HFF-Myc (cell line): ENCODE measurements around the gene FARP2.

Experiments
- DNase-seq: peaks from one replicate; pipeline ENCODE4 v3.0.0-alpha.2; 2011; ENCODE audit warnings: low read depth; ENCODE audit errors: extremely low read depth
- H3K4me3 ChIP-seq: replicated peaks from 2 replicates; pipeline ENCODE4 v1.5.1; 2011; ENCODE audit warnings: low read depth, mild to moderate bottlenecking, control low read depth, low read length
- CTCF ChIP-seq: IDR thresholded peaks from 2 replicates; pipeline ENCODE4 v1.5.1; 2012; ENCODE audit warnings: mild to moderate bottlenecking, low read depth, low read length, control low read depth; ENCODE audit errors: missing control alignments

The FARP2 gene

DNA sequence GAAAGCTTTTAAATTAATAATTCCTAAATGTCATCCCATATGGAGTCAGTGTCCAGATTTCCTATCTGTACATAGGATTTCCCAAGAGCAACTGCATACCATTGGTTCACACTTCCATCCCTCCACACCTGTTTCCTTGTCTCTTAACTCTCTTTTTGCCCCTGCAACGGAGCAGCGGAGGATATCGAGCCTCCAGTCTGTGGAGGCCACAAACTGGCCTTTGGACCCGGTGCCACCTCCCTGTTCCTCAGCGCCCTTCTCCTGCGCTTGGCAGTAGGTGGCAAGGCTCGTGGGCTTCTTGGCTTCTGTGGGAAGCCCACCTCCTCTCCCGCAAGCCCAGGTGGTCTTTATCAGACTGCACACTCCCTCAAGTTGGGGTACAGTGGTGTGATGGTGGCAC is 176.1 kb downstream of the FARP2 start:
- DNase-seq: no peak
- TF ChIP-seq CTCF: no peak
- H3K4me3 ChIP-seq: no peak overlapping the region

GRCh38 chr2:241532733-241533601 is 176.9 kb downstream of the FARP2 start:
- no peak overlapping the region for H3K4me3 ChIP-seq
- no peak for TF ChIP-seq CTCF

DNA sequence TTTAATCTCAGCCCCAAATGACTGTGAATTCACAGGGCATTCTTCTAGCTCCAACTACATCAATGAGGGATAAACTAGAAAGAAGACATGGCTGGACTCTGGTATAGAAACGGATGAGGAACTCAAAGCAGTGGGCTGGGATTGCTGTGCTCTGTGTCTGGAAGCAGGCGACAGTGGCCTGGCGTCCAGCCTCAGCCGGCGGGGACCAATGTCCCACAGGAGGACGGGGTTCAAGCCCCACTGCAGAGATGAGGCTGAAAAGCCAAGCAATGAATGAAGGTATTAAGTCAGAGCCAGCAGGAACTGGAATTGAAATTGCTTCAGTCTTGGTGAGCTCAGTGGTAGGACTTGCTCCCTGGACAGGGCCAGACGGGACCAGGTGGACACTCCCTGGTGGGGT is 178.2 kb downstream of the FARP2 start:
- DNase-seq: no peak
- no peak overlapping the region for H3K4me3 ChIP-seq
- TF ChIP-seq CTCF: no peak

More at GRCh38 chr2:241532733-241533601, 176.9 kb downstream of the FARP2 start:
- no peak for DNase-seq

DNA sequence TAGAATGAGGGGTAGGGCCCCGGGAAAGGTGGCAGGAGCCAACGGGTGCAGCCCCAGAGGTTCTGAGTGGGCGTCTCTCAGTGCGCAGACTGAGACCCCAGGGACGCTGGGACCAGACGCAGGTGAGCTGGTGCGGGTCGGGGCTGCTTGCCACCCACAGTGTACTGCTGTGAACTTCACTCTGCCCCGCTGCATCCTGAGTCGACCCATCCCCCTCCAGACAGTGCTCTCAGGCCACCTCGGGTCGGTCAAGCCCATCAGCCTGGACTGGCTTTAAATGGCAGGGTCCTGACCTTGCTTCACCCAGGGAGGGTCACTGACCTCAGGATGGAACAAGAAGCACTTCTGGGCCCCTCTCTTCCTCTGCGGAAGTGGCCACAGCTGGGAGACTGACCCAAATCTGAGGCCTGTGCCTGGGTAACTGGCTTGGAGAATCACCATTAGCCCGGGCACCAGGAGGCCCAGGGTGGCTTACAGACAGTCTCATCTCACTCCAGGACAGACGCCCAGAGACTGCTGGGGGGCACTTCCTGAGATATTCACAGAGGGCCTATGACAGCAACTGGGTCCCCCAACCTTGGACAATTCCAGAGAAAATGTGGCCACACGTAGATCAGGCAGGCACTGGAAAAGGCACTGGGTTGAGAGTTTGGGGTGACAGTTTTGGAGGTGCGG is 178.8 kb downstream of the FARP2 start:
- DNase-seq: no peak
- TF ChIP-seq CTCF: no peak
- no peak overlapping the region for H3K4me3 ChIP-seq

DNA sequence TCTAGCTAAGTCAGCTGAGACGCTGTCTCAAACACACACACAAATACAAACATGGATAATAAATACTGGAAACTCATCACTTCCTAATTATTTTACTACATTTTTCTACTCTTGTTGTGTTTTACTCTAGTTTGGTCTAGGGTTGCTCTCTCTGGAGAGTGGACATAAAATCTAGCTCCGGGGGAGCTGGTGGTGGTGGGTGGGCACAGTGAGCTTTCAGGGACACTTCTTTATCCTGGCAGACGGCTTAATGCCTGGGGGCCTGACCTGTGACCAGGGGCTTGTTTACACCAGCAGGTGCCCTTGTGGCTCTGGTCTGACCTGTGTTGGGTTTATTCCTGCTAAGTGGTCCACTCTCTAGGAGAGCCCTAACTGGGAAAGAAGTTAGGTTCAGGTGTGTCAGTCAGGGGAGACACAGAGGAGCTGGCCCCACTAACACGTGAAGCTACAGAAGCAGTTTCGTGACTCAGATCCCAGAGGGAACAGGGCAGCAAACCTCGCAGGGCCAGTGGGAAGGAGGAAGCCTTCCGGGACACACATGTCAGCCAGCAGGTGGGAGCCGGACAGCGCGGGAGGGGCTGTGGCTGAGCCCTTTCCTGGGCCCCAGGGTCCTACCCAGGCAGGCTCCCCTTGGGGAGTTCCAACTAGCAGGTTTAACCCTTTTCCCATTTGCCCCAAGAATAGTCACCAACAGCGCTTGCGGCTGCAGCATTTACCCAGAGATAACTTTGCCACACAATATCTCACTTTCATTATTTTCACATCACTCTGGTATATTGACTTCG is 180.0 kb downstream of the FARP2 start:
- no peak for TF ChIP-seq CTCF
- H3K4me3 ChIP-seq: no peak overlapping the region
- no peak for DNase-seq

- H3K4me3 ChIP-seq: no peak overlapping the region
- DNase-seq: no peak
- TF ChIP-seq CTCF: no peak
Observed at GRCh38 chr2:241538838-241539615, 182.9 kb downstream of the FARP2 start.
